Measurements from ENCODE around the gene GPR68.

Gene GPR68, protein sequence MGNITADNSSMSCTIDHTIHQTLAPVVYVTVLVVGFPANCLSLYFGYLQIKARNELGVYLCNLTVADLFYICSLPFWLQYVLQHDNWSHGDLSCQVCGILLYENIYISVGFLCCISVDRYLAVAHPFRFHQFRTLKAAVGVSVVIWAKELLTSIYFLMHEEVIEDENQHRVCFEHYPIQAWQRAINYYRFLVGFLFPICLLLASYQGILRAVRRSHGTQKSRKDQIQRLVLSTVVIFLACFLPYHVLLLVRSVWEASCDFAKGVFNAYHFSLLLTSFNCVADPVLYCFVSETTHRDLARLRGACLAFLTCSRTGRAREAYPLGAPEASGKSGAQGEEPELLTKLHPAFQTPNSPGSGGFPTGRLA

DNA sequence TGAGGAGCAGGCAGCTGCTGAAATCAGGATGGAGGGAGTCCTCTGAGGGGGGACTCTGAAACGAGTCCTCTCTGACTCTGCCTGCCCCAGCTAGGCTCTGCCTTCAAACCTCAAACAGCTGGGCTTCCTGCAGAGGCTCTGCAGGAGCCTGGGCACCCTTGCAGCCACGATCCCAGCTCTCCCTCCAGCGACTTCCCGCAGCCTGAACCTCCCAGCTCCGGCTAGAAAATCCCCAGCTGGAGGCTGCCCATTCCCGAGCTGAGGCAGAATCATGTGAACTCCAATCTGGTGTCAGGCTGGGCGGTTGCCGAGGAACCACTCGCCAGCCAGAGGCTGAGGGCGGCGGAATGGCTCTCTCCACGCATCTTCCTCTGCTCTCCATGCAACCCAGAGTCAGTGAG lies at the start of gene GPR68:
Gene GPR68 (minus strand): TSS at position 204 of the 401 bp plus-strand sequence. CDS start 9,654 bp downstream, outside the sequence.
- no peak for DNase-seq (ENCODE audit: low read depth)

DNA sequence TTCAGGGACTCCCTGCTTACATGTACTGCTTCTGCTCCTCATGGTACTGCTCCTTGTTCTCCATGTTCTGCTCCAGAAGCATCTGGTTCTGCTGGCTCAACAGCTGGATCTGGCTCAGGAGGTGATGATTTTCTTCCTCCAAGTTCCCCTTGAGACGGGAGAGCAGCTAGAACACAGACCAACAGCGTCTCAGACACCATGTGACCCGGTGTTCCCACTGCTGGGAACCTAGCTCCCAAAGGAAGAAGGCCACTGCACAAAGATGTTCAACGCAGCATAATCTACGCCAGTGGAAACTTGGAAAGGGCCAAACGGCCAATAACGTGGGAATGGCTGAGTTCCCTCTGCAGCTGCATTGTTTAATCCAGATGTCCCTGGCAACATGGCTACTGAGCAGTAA lies 49.6 kb upstream of the GPR68 start:
- no peak for DNase-seq (ENCODE audit: low read depth)

DNA sequence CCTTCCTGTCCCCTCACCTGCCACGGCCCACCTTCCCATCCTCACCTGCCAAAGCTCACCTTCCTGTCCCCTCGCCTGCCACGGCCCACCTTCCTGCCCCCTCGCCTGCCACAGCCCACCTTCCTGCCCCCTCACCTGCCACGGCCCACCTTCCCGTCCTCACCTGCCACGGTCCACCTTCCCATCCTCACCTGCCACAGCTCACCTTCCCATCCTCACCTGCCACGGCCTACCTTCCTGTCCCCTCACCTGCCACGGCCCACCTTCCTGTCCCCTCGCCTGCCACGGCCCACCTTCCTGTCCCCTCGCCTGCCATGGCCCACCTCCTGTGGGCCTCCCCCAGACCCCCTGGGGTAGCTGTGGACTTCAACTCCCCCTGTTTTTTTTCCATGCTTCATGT lies 48.8 kb upstream of the GPR68 start:
- no peak for DNase-seq (ENCODE audit: low read depth)

- DNase-seq (ENCODE audit: low read depth), result no peak
Measured at GRCh38 chr14:91292491-91292890, 48.0 kb upstream of the GPR68 start.

DNA sequence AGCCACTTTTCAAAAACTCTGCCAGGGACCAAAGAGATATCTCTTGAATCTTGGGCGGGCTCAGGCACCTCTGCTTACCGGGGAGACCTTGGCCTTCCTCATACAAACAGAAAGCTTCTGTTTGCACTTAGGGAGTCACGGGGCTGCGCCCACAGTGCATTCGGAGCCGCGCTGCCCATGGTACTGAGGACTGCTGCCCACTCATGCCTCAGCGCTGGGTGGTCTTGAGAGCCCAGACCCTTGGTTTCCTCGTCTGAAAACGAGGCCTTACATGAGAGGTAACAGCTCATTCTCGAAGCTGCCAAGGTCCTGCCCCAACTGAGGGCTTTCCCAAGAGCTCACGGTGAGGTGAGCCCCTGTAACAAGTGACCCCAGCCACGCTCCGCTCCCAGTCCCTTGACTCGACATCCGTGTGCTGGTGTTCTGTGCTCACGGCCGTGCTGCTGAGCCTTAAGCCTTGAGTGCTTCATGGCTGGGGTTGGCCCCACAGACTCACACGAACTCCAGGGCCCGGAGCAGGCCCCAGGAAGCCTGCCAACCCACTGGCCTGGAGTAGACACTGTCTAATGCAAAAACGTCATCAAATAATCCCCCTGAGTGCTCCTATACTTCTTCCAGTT lies 47.4 kb upstream of the GPR68 start:
- DNase-seq (ENCODE audit: low read depth), result no peak

DNA sequence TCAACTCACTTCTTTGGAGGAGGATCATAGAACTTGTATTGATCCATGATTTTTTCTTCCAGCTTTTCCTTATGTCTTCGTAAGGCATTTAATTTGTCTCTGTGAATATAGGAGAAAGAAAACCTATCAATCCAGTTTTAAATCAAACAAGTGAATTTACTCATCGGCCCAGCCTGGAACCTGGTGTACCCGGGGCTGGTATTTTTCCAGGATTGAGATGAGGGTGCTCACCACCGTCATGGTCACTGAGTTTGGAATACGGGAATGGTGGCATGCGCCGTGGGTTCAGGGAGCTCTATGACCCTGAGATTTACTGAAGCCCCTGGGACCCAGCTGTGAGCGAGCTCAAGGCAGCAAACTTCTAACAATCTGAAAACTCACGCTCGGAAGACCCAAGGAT lies 46.5 kb upstream of the GPR68 start:
- DNase-seq (ENCODE audit: low read depth), result no peak

DNA sequence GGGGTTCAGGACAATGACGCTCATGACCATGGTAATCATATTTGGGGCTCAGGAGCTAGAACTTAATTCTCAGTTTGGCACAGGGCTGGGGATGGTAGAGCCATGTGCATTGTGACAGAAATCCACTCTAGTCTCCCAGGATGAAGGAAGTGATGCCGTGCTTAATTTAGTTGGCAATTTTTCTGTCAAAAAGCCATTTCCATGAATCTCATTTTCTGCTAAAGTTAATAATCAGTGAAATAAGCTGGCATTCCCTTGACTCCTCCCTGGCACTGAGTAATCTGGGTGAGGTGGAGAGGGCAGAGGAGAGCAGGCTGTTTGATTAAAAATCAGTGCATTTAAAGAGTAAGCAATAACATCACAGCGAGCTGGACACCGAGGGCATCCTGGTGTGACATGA lies 45.0 kb upstream of the GPR68 start:
- no peak for DNase-seq (ENCODE audit: low read depth)

GRCh38 chr14:91288876-91289275 lies 44.4 kb upstream of the GPR68 start:
- no peak for DNase-seq (ENCODE audit: low read depth)

GRCh38 chr14:91286530-91286937 lies 42.0 kb upstream of the GPR68 start:
- peak; percentile 65 for DNase-seq (ENCODE audit: low read depth)

DNA sequence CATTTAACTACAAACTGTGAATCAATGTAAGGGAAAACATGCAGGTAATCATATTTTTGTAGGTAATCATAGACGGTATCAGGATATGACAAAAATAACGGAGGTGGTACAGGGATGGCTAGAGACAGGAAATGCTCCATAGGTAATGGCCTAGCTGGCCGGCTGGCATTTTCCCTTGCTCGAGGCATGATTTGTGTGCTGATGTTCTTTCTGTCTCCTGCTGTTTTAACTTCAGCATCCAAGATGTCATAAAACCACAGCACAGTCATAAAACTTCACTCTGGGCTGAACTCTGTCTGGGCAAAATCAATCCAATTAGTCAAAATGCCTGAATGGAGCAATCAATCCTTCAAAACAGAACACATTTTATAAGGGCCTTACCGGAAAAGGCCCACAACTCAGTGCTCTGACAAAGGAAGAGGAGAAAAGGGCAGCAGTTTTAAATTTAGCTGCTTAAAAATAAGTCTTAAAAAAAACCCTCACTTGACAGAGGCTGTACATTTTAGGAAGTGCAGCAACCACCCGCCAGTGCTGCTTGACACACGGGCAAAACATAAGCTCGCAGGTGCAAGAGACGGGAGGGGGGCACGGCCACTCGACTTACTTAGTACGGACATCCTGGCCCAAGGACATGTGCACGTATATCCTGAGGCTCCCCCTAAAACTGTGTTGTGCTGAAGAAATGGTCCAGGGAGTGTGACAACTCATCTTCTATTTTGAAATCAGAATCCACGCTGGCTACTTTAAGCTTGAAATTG lies 40.5 kb upstream of the GPR68 start:
- no peak for DNase-seq (ENCODE audit: low read depth)

DNA sequence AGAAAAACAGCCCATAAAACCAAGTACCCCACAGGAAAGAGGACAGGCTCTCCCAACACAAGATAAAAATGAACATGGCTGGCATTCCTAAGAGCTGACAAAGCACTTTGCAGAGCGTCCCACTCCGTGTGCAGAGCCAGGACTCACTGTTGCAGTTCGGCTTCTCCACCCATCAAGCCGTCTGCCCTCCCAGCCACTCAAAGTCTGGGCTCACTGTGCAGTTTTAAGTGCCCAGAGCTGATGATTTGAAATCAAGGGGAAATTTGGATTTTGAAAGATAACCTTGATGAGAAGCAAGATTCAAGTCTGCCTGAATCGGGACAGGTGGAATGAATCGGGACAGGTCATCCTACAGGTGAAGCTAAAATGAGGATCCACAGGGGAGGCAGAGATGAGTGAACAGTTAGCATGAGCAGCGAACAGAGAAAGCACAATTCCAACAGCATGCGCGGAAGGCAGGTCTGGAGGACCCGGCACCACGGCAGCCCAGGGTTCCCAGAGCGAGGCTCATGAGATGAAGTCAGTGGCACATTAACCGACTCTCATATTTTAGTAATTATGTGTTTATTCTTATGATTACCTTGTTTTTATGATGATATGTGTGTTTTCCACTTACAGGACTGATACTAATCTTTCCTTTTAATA lies 39.8 kb upstream of the GPR68 start:
- DNase-seq (ENCODE audit: low read depth), result no peak

DNA sequence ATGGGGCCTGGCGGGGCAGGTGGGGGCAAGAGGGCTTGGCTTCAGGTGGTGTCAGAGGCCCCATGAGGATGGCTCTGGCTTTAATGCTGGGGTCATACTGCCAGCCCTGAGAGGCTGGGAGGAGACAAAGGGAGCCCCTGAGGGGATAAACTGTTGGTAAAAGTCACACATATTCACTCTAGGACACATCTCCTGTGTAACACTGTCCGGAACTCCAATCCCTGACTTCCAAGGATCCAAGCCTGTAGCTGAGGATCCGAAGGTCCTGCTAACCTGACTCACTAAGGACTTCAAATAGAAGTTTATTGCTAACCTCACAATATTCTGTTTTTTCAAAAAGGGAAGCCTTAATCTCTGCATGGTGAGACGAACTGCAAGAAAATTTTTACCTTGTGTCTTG lies 39.2 kb upstream of the GPR68 start:
- DNase-seq (ENCODE audit: low read depth), result no peak

DNA sequence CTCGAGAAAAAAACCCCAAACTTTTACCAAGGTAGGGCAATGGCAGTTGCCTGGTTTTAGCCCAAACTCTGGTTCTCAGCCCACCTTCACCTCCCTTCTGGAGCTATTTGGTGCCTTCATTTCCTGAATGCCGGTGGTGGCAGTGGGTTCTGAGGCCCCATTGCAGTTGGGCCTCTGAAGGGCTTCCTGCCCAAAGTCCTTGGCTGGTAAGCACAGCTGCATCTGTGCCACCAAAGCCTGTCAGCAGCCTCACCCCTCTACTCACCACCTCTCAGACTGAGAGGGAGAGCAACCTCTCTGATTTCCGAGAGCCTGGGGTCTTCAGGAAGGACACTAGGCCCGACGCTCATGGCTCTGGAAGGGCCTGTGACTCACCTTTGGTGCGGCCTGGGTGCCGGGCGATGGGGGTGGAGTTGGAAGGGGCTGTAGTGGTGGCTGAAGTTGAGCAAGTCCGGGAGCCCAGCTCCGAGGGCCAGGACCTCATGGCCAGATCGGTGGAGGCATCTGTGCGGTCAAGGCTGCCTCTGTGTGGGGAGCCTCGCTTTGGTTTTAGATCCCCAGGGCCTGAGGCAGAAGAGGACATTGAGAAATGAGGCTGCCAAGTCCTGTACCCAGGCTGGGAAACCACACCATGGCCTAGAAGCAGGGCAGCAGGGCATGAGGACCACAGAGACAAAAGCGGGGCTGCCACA lies 38.6 kb upstream of the GPR68 start:
- no peak for DNase-seq (ENCODE audit: low read depth)

DNA sequence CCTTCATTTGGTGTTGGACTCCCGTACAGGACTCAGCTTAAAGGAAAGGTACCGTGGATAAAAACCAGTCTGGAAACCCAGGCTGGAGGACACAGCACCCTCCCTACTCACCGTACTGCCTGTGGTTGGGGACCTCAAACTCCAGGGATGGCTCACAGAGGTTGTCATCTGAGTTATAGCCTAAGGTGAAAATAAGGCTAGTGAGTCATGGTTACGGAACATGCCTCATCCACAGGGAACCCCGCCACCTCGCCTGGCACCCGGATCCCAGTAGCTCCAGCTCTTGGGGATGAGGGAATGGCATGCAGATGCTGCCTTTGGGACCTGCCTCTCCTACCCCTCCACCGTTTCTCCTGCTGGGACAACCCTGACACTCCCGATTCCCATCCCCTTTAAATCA lies 36.8 kb upstream of the GPR68 start:
- no peak for DNase-seq (ENCODE audit: low read depth)

DNA sequence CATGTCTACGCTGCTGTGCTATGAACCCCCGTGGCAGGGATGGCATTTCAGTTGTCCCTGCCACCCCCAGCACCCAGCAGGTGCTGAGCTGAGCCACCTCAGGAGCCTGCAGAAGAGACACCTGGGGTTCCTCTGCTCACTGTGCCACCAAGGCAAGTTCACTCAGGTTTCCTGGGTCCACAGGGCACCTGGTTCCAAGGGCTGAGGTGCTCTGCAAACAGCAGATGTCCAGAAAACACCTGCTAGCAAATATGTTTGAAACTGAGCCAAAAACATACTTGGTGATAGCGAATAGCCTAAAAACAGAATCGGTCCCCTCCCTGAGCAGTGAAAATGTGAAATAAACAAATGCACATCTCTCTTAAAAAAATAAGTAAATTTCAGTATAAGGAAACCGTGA lies 35.6 kb upstream of the GPR68 start:
- no peak for DNase-seq (ENCODE audit: low read depth)

- DNase-seq (ENCODE audit: low read depth), result no peak
Measured at GRCh38 chr14:91279354-91279753, 34.9 kb upstream of the GPR68 start.

GRCh38 chr14:91278383-91278715 lies 33.8 kb upstream of the GPR68 start:
- DNase-seq (ENCODE audit: low read depth), result no peak

GRCh38 chr14:91277546-91278382 lies 33.3 kb upstream of the GPR68 start:
- no peak for DNase-seq (ENCODE audit: low read depth)

GRCh38 chr14:91274796-91275195 lies 30.3 kb upstream of the GPR68 start:
- DNase-seq (ENCODE audit: low read depth), result no peak

GRCh38 chr14:91273885-91274273 lies 29.4 kb upstream of the GPR68 start:
- DNase-seq (ENCODE audit: low read depth), result no peak

GRCh38 chr14:91273273-91273884 lies 28.9 kb upstream of the GPR68 start:
- DNase-seq (ENCODE audit: low read depth), result no peak
